A549 treated with CORT108297 at 1 μM for 4 hours (cell line): ENCODE results near the gene BOLA1. TPM values are rescaled to one million over a fixed set of nuclear protein-coding genes. Genes with fewer than 3 reads are reported as not detected.

Source experiments
- total RNA-seq: library from RNA; stranded (reverse); fragments of 200-300 nt; extraction: Qiagen RNA extraction; gene quantifications from 5 replicates; pipeline ENCODE4 v1.2.3, GENCODE V29; 2022

BOLA1 gene, protein sequence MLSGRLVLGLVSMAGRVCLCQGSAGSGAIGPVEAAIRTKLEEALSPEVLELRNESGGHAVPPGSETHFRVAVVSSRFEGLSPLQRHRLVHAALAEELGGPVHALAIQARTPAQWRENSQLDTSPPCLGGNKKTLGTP
- total RNA-seq: 17.3 to 30.0 TPM (median 24.7 TPM) in 5 replicates

DNA sequence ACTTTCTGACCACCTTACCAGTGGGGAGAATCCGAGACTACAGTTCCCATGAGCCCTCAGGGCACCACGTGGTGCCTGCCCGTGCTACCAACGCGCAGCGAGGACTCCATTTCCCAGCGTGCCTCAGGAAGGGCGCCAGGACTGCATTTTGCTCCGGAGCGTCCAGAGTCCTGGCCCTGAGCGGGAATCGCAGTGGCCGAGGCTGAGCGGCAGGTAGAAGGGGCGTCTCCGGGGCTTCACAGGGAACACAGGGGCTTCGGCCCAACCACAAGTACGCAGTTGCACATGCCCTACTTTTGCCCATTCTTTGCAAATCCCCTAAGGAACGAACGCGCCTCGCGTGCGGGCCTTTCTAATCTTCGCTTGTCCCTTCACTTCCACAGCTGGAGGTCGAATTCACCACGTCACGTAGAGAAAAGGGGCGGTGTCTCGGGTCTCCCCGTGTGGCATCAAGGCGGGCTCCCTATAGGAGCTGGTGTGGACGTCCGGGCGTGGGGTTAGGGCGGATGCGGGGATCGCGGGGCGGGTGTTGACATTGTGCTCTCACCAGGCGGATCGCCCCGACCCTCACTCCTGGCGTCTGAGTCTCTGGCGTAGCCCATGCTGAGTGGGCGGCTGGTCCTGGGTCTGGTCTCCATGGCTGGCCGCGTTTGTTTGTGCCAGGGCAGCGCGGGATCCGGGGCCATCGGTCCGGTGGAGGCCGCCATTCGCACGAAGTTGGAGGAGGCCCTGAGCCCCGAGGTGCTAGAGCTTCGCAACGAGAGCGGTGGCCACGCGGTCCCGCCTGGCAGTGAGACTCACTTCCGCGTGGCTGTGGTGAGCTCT lies at the start of gene BOLA1:
BOLA1 (plus strand) TSS at position 109 of the 825 bp plus-strand sequence; CDS start at position 601, 492 bp downstream.

DNA sequence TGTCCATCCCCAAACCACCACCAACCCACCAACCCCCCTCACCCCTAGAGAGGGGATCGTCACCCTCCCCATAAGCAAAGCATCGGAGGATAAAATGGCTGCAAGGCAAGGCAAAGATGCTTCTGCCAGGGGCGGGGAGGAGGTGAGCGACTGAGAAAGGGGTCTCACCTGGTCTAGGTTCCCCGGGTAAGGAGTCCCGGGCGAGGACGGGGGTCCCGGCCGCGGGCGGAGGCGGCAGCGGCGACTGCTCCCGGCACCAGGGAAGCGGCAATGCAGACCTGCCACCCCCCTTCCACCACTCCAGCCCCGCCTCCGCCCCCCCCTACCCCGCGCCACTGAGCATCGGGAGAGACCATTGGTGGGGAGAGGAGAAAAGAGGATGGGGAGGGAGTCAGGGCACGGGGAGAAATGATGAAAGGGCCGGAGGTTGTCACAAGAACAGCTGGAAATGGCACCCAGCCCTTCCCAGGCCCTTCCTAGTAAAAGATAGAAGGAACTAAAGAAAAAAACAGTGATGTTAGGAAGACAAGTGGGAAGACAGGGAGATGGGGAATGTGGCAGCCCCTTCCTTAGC lies 18.3 kb downstream of the BOLA1 start, which contains the start of gene SV2A:
SV2A (minus strand) TSS at position 274 of the 574 bp plus-strand sequence. CDS start 4,004 bp downstream, outside the sequence.

DNA sequence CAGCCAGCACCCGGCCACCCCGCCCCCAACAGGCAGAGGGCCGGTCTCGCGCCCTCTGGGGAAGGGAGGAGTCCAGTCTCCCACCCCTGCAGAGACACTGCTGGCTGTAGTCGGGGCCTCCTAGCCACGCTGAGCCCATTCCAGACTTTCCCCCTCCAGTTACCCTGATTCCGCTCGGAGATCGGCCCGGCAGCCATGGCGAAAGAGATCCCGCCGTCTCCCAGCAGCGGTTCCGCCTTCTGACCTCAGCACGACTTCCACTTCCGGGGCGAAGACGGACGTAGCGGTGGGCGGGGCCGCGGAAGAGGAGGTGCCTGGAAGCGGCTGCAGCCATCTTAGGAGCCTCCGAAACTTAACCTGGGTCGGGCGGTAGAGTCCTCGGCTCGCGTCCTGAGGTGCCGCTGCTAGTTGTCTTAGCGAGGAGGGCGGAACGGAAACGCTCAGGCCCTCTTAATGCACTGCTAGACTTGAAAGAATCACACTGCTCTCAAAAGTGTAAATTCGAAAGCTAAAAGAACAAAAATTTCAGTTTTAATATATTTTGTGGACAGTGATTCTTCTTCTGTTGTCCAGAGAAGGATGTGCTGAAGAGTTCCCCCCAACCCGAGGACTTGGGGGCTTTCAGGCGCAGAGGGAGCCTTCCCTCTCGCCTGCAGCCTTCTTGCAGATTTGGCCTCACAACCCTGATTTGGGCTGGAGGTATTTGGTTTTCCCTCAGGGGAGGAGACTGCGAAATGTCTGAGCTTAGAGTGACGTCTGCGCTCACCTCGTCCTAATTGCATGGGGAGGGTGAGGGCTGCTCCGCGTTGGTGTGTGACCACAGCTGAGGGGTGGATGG lies 28.4 kb downstream of the BOLA1 start, which contains the start of gene SF3B4:
SF3B4 (minus strand) TSS at position 241 of the 838 bp plus-strand sequence; CDS start at position 197, 44 bp downstream.

DNA sequence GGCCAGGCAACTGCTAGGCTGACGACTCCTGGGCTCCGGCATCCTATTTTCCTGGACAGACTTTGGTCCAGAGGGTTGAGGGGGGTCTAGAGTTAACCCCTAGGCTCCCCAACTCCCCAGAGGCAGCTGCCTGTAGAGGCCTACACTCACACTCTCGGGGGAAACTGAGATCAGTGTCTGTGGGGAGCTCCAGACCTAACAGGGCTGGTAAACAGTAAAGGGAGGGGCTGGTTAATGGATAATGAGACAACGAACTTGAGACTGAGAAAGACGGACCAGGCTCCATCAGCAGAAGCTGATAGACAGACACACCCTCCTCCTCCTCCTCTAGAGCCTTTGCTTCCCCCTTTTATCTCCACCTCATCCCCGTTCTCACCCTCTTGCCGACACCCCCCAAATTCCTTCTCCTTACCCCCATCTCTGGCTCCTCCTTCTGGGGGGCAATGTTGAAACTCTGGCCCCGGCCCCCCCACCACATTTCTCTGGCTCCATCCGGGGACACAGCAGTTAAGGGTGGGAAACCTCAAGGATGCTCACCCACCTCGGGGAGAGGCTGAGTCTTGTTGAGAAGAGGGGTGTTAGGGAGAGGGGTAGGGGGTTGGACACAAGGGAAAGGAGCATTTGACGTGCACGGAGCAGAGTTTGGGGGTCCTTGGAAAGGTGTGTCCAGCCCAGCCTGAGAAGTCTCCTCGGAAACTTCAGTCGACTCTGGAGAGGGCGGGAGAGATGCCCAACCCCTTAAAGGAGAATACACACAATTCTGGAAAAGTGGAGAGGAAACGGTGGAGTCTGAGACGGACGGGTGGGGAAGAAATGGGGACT lies 37.0 kb downstream of the BOLA1 start, which contains the start of gene MTMR11:
MTMR11 (minus strand) TSS at position 710 of the 822 bp plus-strand sequence; CDS start at position 478, 232 bp downstream.

Other genes with a start within 250 kb of the BOLA1 start
- gene FCGR1A, start 116.9 kb upstream of the BOLA1 start, total RNA-seq: not detected in 5 replicates
- 0.06 to 0.17 TPM (median 0.09 TPM) in 5 replicates for gene SV2A, start 18.3 kb downstream of the BOLA1 start, total RNA-seq
- gene SF3B4, start 28.2 kb downstream of the BOLA1 start, total RNA-seq: 127 to 140 TPM (median 131 TPM) in 5 replicates
- 7.7 to 11.3 TPM (median 9.3 TPM) in 5 replicates for gene MTMR11, start 37.3 kb downstream of the BOLA1 start, total RNA-seq
- 9.2 to 12.5 TPM (median 11.5 TPM) in 5 replicates for gene OTUD7B, start 111.2 kb downstream of the BOLA1 start, total RNA-seq
- gene VPS45, start 168.2 kb downstream of the BOLA1 start, total RNA-seq: 15.6 to 17.5 TPM (median 16.6 TPM) in 5 replicates